ENCODE data around the gene ENTPD8. TPM values are rescaled to one million over a fixed set of nuclear protein-coding genes. Genes with fewer than 3 reads are reported as not detected.

ENTPD8 gene
- total and polyA plus RNA-seq, 8 donors: 0.98 to 4.7 (median 2.0) TPM

- Histone ChIP-seq H3K9me3 (no peaks in the 10 kb centered on the region), H3K36me3 (no peaks in the 10 kb centered on the region), H3K27ac (no peak overlapping the region), H3K27me3 (no peaks in the 10 kb centered on the region), H3K4me3 (no peak overlapping the region), H3K4me1 (peaks cover 0 to 19% (median 3%) of the 10 kb centered on the region in 3 donors)
- no peak for TF ChIP-seq CTCF (IDR thresholded peaks at IDR 0.05)
- 91 to 95% methylated on average over 31 of the region's 31 CpGs for WGBS, 2 donors
- ATAC-seq (no peak), FAIRE-seq (no peak), DNase-seq (peak in 5 of 6 donors; percentile 36 to 81 (median 52))
- intact Hi-C loops (cut with DNase I): no loop called here
These were observed 19.5 kb upstream of the ENTPD8 start for GRCh38 chr9:137460363-137461315.

GRCh38 chr9:137459601-137460362 is 18.6 kb upstream of the ENTPD8 start:
- peaks cover 0 to 19% (median 3%) of the 10 kb centered on the region in 3 donors for H3K4me1 ChIP-seq
- no peaks in the 10 kb centered on the region for H3K36me3 ChIP-seq
- H3K27ac ChIP-seq: peak overlapping the region in 3 of 4 donors; percentile 41 to 61 (median 48)
- intact Hi-C loops (cut with DNase I): no loop called here
- no peaks in the 10 kb centered on the region for H3K27me3 ChIP-seq
- WGBS, 2 donors: 39 to 40% methylated on average over 15 of the region's 15 CpGs
- TF ChIP-seq CTCF (IDR thresholded peaks at IDR 0.05): no peak
- peak overlapping the region; percentile 15 to 74 (median 48) for H3K4me3 ChIP-seq
- ATAC-seq: peak in 3 of 4 donors; percentile 1 to 3 (median 1)
- no peak for FAIRE-seq
- H3K9me3 ChIP-seq: no peaks in the 10 kb centered on the region
- DNase-seq: peak in 2 of 6 donors; percentile 15 to 63

DNA sequence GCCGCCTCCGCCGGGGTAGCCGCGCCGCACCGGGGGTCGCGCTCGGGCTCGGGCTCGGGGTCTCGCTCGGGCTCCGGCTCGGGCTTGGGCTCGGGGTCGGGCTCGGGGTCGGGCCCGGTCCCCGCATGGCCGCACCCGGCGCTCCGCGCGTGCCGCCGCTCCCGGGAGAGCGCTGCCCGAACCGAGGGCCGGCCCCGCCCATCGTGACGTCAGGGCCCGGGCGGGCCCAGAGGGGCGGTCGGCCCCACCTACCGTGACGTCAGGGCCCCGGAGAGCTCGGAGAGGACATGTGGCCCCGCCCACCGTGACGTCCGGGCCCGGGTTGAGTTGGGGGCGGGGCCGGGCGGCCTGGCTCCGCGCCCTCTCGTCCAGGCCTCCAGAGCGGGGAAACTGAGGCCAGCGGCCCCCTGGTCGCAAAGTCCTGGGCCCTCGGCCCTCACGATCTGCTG is 18.0 kb upstream of the ENTPD8 start, which contains the start of gene NSMF:
NSMF (minus strand) TSS at position 183 of the 449 bp plus-strand sequence. CDS start 232 bp downstream, outside the sequence.
- Histone ChIP-seq H3K9me3 (no peaks in the 10 kb centered on the region), H3K27me3 (no peaks in the 10 kb centered on the region), H3K4me1 (peaks cover 0 to 22% (median 3%) of the 10 kb centered on the region in 3 donors), H3K27ac (peak within 1 kb of the TSS; percentile 11 to 61 (median 44)), H3K4me3 (peak within 1 kb of the TSS; percentile 38 to 74 (median 56)), H3K36me3 (no peaks in the 10 kb centered on the region)
- peak; percentile 89 to 99 (median 96) for DNase-seq
- FAIRE-seq: no peak
- WGBS, 2 donors: 1% methylated on average over 51 to 62 of the region's 62 CpGs
- ATAC-seq: peak; percentile 72 to 92 (median 85)
- TF ChIP-seq CTCF (IDR thresholded peaks at IDR 0.05): no peak
- intact Hi-C loops (cut with DNase I): no loop called here

DNA sequence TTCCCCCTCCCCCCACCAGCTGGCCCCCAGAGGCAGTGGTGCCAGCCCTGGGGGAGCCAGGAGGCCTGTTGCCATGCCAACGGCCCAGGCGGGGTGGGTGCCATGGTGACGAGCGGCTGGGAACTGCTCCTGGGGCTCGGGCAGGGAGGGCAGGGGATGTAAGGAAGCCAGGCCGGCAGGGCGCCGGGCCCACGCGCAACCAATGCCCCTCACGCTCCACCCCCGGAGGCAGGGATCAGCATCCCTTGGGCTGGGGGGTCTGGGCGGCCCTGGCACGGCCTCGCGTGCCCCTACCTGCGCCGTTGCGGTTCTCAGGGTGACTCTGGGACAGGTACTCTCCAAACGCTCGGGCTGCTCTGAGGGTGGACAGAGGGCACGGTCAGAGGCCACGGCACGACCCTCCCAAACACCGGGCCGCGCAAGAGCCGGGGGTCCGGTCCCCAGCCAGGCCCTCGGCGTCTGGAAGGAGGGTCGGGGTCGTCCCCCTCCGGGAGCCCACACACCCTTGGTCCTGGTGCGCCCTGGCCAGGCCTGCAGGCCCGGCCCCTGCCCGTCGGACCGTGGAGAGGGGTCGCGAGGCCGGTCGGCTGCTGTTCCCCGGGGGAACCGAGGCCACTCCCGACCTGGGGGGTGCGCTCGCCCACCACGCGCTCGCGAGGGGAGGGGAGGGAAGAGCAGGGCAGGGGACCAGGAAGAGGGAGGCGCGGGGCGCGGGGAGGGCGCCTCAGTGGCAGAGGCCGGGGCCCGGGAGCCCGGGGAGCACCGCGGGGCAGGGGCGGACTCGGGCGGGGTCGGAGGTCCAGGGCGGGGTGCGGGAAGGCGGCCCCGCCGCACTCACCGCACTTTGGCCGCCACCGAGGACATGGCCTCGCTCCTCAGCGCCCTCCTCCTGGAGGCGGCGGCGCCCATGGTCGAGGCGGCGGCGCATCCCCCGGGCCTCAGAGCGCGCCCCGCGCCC is 17.3 kb upstream of the ENTPD8 start:
- H3K27me3 ChIP-seq: no peaks in the 10 kb centered on the region
- no peak for TF ChIP-seq CTCF (IDR thresholded peaks at IDR 0.05)
- FAIRE-seq: no peak
- H3K4me1 ChIP-seq: peaks cover 0 to 22% (median 3%) of the 10 kb centered on the region in 3 donors
- H3K4me3 ChIP-seq: peak overlapping the region; percentile 38 to 74 (median 56)
- peak overlapping the region in 2 of 4 donors; percentile 11 to 30 for H3K27ac ChIP-seq
- no peaks in the 10 kb centered on the region for H3K36me3 ChIP-seq
- no peaks in the 10 kb centered on the region for H3K9me3 ChIP-seq
- ATAC-seq: peak in 3 of 4 donors; percentile 4 to 23 (median 14)
- intact Hi-C loops (cut with DNase I): no loop called here
- WGBS, 2 donors: 14 to 23% methylated on average over 48 to 88 of the region's 88 CpGs
- DNase-seq: peak; percentile 54 to 86 (median 67)
